ENCODE measurements around the gene ARHGEF18. TPM values are rescaled to one million over a fixed set of nuclear protein-coding genes. Genes with fewer than 3 reads are reported as not detected.

ARHGEF18 gene
- total and polyA plus RNA-seq, 3 donors from 2014 or later: 17.9 to 42.7 (median 33.4) TPM

GRCh38 chr19:7383284-7383683, 34.5 kb downstream of the ARHGEF18 start:
- 83 to 88% methylated on average over 6 to 7 of the region's 7 CpGs for WGBS, 2 donors
- no peaks in the 10 kb centered on the region for H3K4me1 ChIP-seq
- DNase-seq: no peak
- H3K9me3 ChIP-seq: no peaks in the 10 kb centered on the region
- no peak overlapping the region for H3K27ac ChIP-seq
- TF ChIP-seq POLR2A (IDR thresholded peaks at IDR 0.05) (no peak), CTCF (IDR thresholded peaks at IDR 0.05) (no peak)
- H3K36me3 ChIP-seq (ENCODE audit: low read depth, missing control alignments): no peaks in the 10 kb centered on the region
- H3K27me3 ChIP-seq: no peaks in the 10 kb centered on the region
- no peak overlapping the region for H3K4me3 ChIP-seq
- intact Hi-C loops (cut with DNase I; ENCODE audit: low total_unique reads): no loop called here

GRCh38 chr19:7385062-7385461, 36.3 kb downstream of the ARHGEF18 start:
- H3K9me3 ChIP-seq: no peaks in the 10 kb centered on the region
- H3K4me1 ChIP-seq: no peaks in the 10 kb centered on the region
- H3K36me3 ChIP-seq (ENCODE audit: low read depth, missing control alignments): no peaks in the 10 kb centered on the region
- DNase-seq: no peak
- 84 to 95% methylated on average over 5 of the region's 5 CpGs for WGBS, 2 donors
- H3K4me3 ChIP-seq: no peak overlapping the region
- no peaks in the 10 kb centered on the region for H3K27me3 ChIP-seq
- TF ChIP-seq POLR2A (IDR thresholded peaks at IDR 0.05): no peak
- intact Hi-C loops (cut with DNase I; ENCODE audit: low total_unique reads): no loop called here
- no peak overlapping the region for H3K27ac ChIP-seq

- Histone ChIP-seq H3K4me3 (no peak overlapping the region), H3K4me1 (no peaks in the 10 kb centered on the region), H3K9me3 (no peaks in the 10 kb centered on the region), H3K27me3 (no peaks in the 10 kb centered on the region), H3K27ac (no peak overlapping the region), H3K36me3 (ENCODE audit: low read depth, missing control alignments) (no peaks in the 10 kb centered on the region)
- DNase-seq: no peak
- 60 to 70% methylated on average over 9 of the region's 9 CpGs for WGBS, 2 donors
- TF ChIP-seq POLR2A (IDR thresholded peaks at IDR 0.05) (no peak), CTCF (IDR thresholded peaks at IDR 0.05) (no peak)
- intact Hi-C loops (cut with DNase I; ENCODE audit: low total_unique reads): no loop called here
Observed at GRCh38 chr19:7386308-7386707, 37.6 kb downstream of the ARHGEF18 start.

GRCh38 chr19:7386769-7387168, 38.0 kb downstream of the ARHGEF18 start:
- 69 to 76% methylated on average over 5 to 8 of the region's 8 CpGs for WGBS, 2 donors
- no peaks in the 10 kb centered on the region for H3K4me1 ChIP-seq
- H3K9me3 ChIP-seq: no peaks in the 10 kb centered on the region
- intact Hi-C loops (cut with DNase I; ENCODE audit: low total_unique reads): no loop called here
- no peak overlapping the region for H3K27ac ChIP-seq
- H3K4me3 ChIP-seq: no peak overlapping the region
- H3K27me3 ChIP-seq: no peaks in the 10 kb centered on the region
- DNase-seq: no peak
- TF ChIP-seq POLR2A (IDR thresholded peaks at IDR 0.05) (no peak), CTCF (IDR thresholded peaks at IDR 0.05) (no peak)
- no peaks in the 10 kb centered on the region for H3K36me3 ChIP-seq (ENCODE audit: low read depth, missing control alignments)

- Histone ChIP-seq H3K4me3 (no peak overlapping the region), H3K27ac (no peak overlapping the region), H3K36me3 (ENCODE audit: low read depth, missing control alignments) (no peaks in the 10 kb centered on the region), H3K9me3 (no peaks in the 10 kb centered on the region), H3K4me1 (peaks cover 9% of the 10 kb centered on the region), H3K27me3 (no peaks in the 10 kb centered on the region)
- 72 to 73% methylated on average over 14 of the region's 14 CpGs for WGBS, 2 donors
- TF ChIP-seq POLR2A (IDR thresholded peaks at IDR 0.05): no peak
- TF ChIP-seq CTCF (IDR thresholded peaks at IDR 0.05): no peak
- intact Hi-C loops (cut with DNase I; ENCODE audit: low total_unique reads): no loop called here
- no peak for DNase-seq
Observed at GRCh38 chr19:7391218-7391670, 42.5 kb downstream of the ARHGEF18 start.

Measured in testis (tissue), 3 donors.